ENCODE measurements around the gene GRIP2. TPM values are rescaled to one million over a fixed set of nuclear protein-coding genes. Genes with fewer than 3 reads are reported as not detected.
A peak's percentile ranks its signal among the peaks of the same experiment; 100 is the strongest.

Gene GRIP2
- total RNA-seq, 1 donor: 1.4 TPM

- no peak overlapping the region for H3K4me2 ChIP-seq (ENCODE audit: insufficient read depth, low read length)
- no peak for DNase-seq (ENCODE audit: insufficient read length, low spot score, missing footprints)
- H3K36me3 ChIP-seq (ENCODE audit: insufficient read depth, low read length): no peaks in the 10 kb centered on the region
- H3K4me1 ChIP-seq (ENCODE audit: insufficient read depth, low read length): peaks cover 7% of the 10 kb centered on the region
- H2AFZ ChIP-seq (ENCODE audit: low read length): no peak overlapping the region
- TF ChIP-seq CTCF (IDR thresholded peaks at IDR 0.05; ENCODE audit: extremely low read depth, low read depth, low read length): no peak
- no peaks in the 10 kb centered on the region for H3K9me3 ChIP-seq (ENCODE audit: low read depth, low read length)
- H4K20me1 ChIP-seq (ENCODE audit: insufficient read depth, low read length): no peaks in the 10 kb centered on the region
- H3K27ac ChIP-seq (ENCODE audit: low read depth, low read length): no peak overlapping the region
- peaks cover 25% of the 10 kb centered on the region for H3K27me3 ChIP-seq (ENCODE audit: insufficient read depth, low read length)
- H3K4me3 ChIP-seq (ENCODE audit: insufficient read depth, low read length): no peak overlapping the region
- H3K79me2 ChIP-seq (ENCODE audit: insufficient read depth, low read length): no peaks in the 10 kb centered on the region
These were observed 43.5 kb upstream of the GRIP2 start for GRCh38 chr3:14583548-14584091.

DNA sequence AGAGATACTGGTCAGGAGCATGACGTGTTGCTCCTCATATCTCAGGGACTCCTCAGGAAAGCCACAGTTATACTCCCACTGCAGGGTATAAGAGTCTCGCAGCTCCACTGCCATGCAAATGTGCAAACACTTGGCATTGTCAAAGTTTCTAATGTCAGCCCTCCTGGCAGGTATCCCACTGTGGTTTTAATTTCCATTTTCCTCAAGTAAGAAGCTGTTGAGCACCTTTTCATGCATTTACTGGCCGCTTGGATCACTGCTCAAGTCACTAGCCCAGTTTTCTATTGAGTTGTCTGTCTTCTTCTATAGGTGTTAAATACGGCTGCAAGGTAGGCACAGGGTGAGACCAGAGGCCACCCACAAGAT, 41.9 kb upstream of the GRIP2 start:
- H3K79me2 ChIP-seq (ENCODE audit: insufficient read depth, low read length): no peaks in the 10 kb centered on the region
- H3K4me2 ChIP-seq (ENCODE audit: insufficient read depth, low read length): no peak overlapping the region
- no peaks in the 10 kb centered on the region for H3K36me3 ChIP-seq (ENCODE audit: insufficient read depth, low read length)
- H3K9me3 ChIP-seq (ENCODE audit: low read depth, low read length): no peaks in the 10 kb centered on the region
- peaks cover 31% of the 10 kb centered on the region for H3K27me3 ChIP-seq (ENCODE audit: insufficient read depth, low read length)
- no peak overlapping the region for H2AFZ ChIP-seq (ENCODE audit: low read length)
- H3K4me3 ChIP-seq (ENCODE audit: insufficient read depth, low read length): no peak overlapping the region
- no peaks in the 10 kb centered on the region for H4K20me1 ChIP-seq (ENCODE audit: insufficient read depth, low read length)
- TF ChIP-seq CTCF (IDR thresholded peaks at IDR 0.05; ENCODE audit: extremely low read depth, low read depth, low read length): no peak
- DNase-seq (ENCODE audit: insufficient read length, low spot score, missing footprints): no peak
- no peaks in the 10 kb centered on the region for H3K4me1 ChIP-seq (ENCODE audit: insufficient read depth, low read length)
- H3K27ac ChIP-seq (ENCODE audit: low read depth, low read length): no peak overlapping the region

GRCh38 chr3:14581334-14582044, 41.3 kb upstream of the GRIP2 start:
- peak; percentile 37 for DNase-seq (ENCODE audit: insufficient read length, low spot score, missing footprints)
- Histone ChIP-seq H3K27me3 (ENCODE audit: insufficient read depth, low read length) (peaks cover 31% of the 10 kb centered on the region), H2AFZ (ENCODE audit: low read length) (no peak overlapping the region), H3K4me1 (ENCODE audit: insufficient read depth, low read length) (no peaks in the 10 kb centered on the region), H3K4me3 (ENCODE audit: insufficient read depth, low read length) (no peak overlapping the region), H3K9me3 (ENCODE audit: low read depth, low read length) (no peaks in the 10 kb centered on the region), H3K4me2 (ENCODE audit: insufficient read depth, low read length) (no peak overlapping the region), H3K27ac (ENCODE audit: low read depth, low read length) (no peak overlapping the region), H3K36me3 (ENCODE audit: insufficient read depth, low read length) (no peaks in the 10 kb centered on the region), H4K20me1 (ENCODE audit: insufficient read depth, low read length) (no peaks in the 10 kb centered on the region), H3K79me2 (ENCODE audit: insufficient read depth, low read length) (no peaks in the 10 kb centered on the region)
- no peak for TF ChIP-seq CTCF (IDR thresholded peaks at IDR 0.05; ENCODE audit: extremely low read depth, low read depth, low read length)

DNA sequence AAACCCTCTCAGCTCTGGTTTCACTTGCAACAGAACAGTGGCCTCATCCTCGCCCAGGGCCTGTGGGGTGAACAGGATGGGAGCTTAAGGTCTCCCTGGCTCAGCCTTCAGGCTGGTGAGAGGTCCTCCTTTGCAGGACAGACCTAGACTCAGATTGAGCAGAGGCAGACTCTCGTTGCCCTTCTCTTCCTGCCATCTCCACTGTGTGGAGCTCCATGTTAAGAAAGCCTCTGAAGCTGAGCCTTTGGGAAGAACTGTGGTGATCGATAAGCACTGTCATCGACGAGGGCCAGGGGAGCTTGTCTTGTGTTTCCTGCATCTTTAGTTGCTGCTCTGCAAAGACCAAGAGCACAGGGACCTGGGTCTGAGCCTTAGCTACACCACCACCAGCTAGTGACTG, 37.8 kb upstream of the GRIP2 start:
- Histone ChIP-seq H3K9me3 (ENCODE audit: low read depth, low read length) (no peaks in the 10 kb centered on the region), H3K4me1 (ENCODE audit: insufficient read depth, low read length) (no peaks in the 10 kb centered on the region), H3K27ac (ENCODE audit: low read depth, low read length) (no peak overlapping the region), H3K27me3 (ENCODE audit: insufficient read depth, low read length) (peaks cover 24% of the 10 kb centered on the region), H3K79me2 (ENCODE audit: insufficient read depth, low read length) (no peaks in the 10 kb centered on the region), H2AFZ (ENCODE audit: low read length) (no peak overlapping the region), H3K4me3 (ENCODE audit: insufficient read depth, low read length) (no peak overlapping the region), H4K20me1 (ENCODE audit: insufficient read depth, low read length) (no peaks in the 10 kb centered on the region), H3K4me2 (ENCODE audit: insufficient read depth, low read length) (no peak overlapping the region), H3K36me3 (ENCODE audit: insufficient read depth, low read length) (no peaks in the 10 kb centered on the region)
- no peak for DNase-seq (ENCODE audit: insufficient read length, low spot score, missing footprints)
- no peak for TF ChIP-seq CTCF (IDR thresholded peaks at IDR 0.05; ENCODE audit: extremely low read depth, low read depth, low read length)

Data from osteoblast (primary cell).